Cardiac septum (tissue), 1 donor: ENCODE measurements around the gene KLHL21. TPM values are rescaled to one million over a fixed set of nuclear protein-coding genes. Genes with fewer than 3 reads are reported as not detected.

Experiments used
- DNase-seq: peaks from one replicate; pipeline ENCODE4 v3.0.0-alpha.2; 2020; ENCODE audit warnings: low spot score
- intact Hi-C: fragments of 100-400 bp; cut with DNase I; formaldehyde crosslinking; loops from one replicate; pipeline ENCODE4 v1.14.0; 2022
- total RNA-seq: library from RNA; stranded (reverse); fragmentation: NEBNext Ultra II Directional; extraction: Animal tissue kit (Norgen Biotek cat#: 25700); gene quantifications from one replicate; pipeline ENCODE4 v1.2.1, GENCODE V29; 2021
- donor health status: DM: no; HTN: no; CAD: no.

KLHL21 gene
- total RNA-seq, 1 donor from 2014 or later: 33.1 TPM

- DNase-seq: no peak
- intact Hi-C loops: loop anchor here (5.0 kb wide), 1 partner anchor 74 kb away; the partner anchor contains the start of gene DNAJC11
Measured at GRCh38 chr1:6627841-6628545, 25.3 kb upstream of the KLHL21 start.

GRCh38 chr1:6627031-6627430 lies 24.4 kb upstream of the KLHL21 start:
- intact Hi-C loops: loop anchor here (5.0 kb wide), 1 partner anchor 75 kb away; the partner anchor contains the start of gene DNAJC11
- no peak for DNase-seq

GRCh38 chr1:6625584-6626149 lies 23.0 kb upstream of the KLHL21 start:
- DNase-seq: no peak
- intact Hi-C loops: loop anchor here (2.0 to 5.0 kb wide), 4 partner anchors 25 to 77 kb away; partner anchors contain the start of genes DNAJC11, NOL9, TAS1R1 and ZBTB48

GRCh38 chr1:6624710-6625583 lies 22.3 kb upstream of the KLHL21 start, which contains the start of gene THAP3:
Gene THAP3, plus strand, starts transcription at chr1:6624868. Its CDS starts 351 bp downstream, at chr1:6625219.
- peak; percentile 95 for DNase-seq
- intact Hi-C loops: loop anchor here (2.0 to 5.0 kb wide), 4 partner anchors 24 to 77 kb away; partner anchors contain the start of genes DNAJC11, NOL9, TAS1R1 and ZBTB48

GRCh38 chr1:6623269-6623965 lies 20.7 kb upstream of the KLHL21 start:
- intact Hi-C loops: no loop called here

GRCh38 chr1:6622396-6623152 lies 19.9 kb upstream of the KLHL21 start:
- DNase-seq: no peak
- intact Hi-C loops: no loop called here

More at GRCh38 chr1:6623269-6623965, 20.7 kb upstream of the KLHL21 start:
- DNase-seq: no peak

- DNase-seq: no peak
- intact Hi-C loops: no loop called here
Measured at GRCh38 chr1:6621429-6622391, 19.0 kb upstream of the KLHL21 start.

GRCh38 chr1:6619045-6619444 lies 16.4 kb upstream of the KLHL21 start:
- no peak for DNase-seq
- intact Hi-C loops: loop anchor here (10.0 kb wide), 1 partner anchor 166 kb away; the partner anchor contains the start of gene CAMTA1

GRCh38 chr1:6614929-6615785 lies 12.5 kb upstream of the KLHL21 start:
- intact Hi-C loops: loop anchor here (1.0 to 10.0 kb wide), 2 partner anchors 34 to 170 kb away; partner anchors contain the start of gene CAMTA1
- no peak for DNase-seq

- intact Hi-C loops: loop anchor here (10.0 kb wide), 1 partner anchor 171 kb away; the partner anchor contains the start of gene CAMTA1
- peak; percentile 82 for DNase-seq
Measured at GRCh38 chr1:6614019-6614928, 11.6 kb upstream of the KLHL21 start.

GRCh38 chr1:6613361-6614018 lies 10.8 kb upstream of the KLHL21 start, which contains the start of gene PHF13:
Gene PHF13, plus strand, starts transcription at chr1:6613731. Its CDS starts 336 bp downstream, at chr1:6614067.
- peak; percentile 100 for DNase-seq
- intact Hi-C loops: loop anchor here (1.0 to 10.0 kb wide), 2 partner anchors 10 to 171 kb away; partner anchors contain the start of gene CAMTA1

- intact Hi-C loops: loop anchor here (1.0 to 10.0 kb wide), 2 partner anchors 10 to 172 kb away; partner anchors contain the start of gene CAMTA1
Measured at GRCh38 chr1:6612641-6613360, 10.1 kb upstream of the KLHL21 start.

GRCh38 chr1:6603915-6604558 lies 1.4 kb upstream of the KLHL21 start:
- intact Hi-C loops: loop anchor here (1.0 kb wide), 1 partner anchor 9 kb away; the partner anchor contains the start of gene PHF13
- peak; percentile 89 for DNase-seq

More at GRCh38 chr1:6612641-6613360, 10.1 kb upstream of the KLHL21 start:
- no peak for DNase-seq
